Esophagus squamous epithelium (tissue), 5 donors: ENCODE results near the gene KRTAP5-5. TPM values are rescaled to one million over a fixed set of nuclear protein-coding genes. Genes with fewer than 3 reads are reported as not detected.
"Not testable (repeated sequence)": the region's sequence is repeated elsewhere in the genome, so short reads cannot be mapped to it uniquely, and the experiment has no call there.

Experiments
- DNase-seq: peaks from one replicate; lab custom pipeline; 2025; lab: John Stamatoyannopoulos, UW
- H3K27ac ChIP-seq, 4 donors: fragments of 200-600 bp; sonication (generic); one replicate each; pipeline ENCODE4 v1.5.1; 2016 to 2019; ENCODE audit warnings: mild to moderate bottlenecking in 1 of 4
- H3K27me3 ChIP-seq, 4 donors: fragments of 200-600 bp; sonication (generic); 1 replicate in 3 of 4; 2 replicates in 1 of 4; pipeline versions ENCODE4 v1.5.1 to v1.6.0; 2017 to 2021; ENCODE audit warnings: antibody characterized with exemption in 1 of 4
- H3K36me3 ChIP-seq, 3 donors: fragments of 200-600 bp; sonication (generic); one replicate each; pipeline ENCODE4 v1.5.1; 2016 to 2019
- H3K4me1 ChIP-seq, 3 donors: fragments of 200-600 bp; sonication (generic); one replicate each; pipeline ENCODE4 v1.5.1; 2017 to 2019
- H3K4me3 ChIP-seq, 4 donors: fragments of 200-600 bp; sonication (generic); 1 replicate in 3 of 4; 2 replicates in 1 of 4; pipeline ENCODE4 v1.5.1; 2016 to 2019; ENCODE audit warnings: mild to moderate bottlenecking in 2 of 4, moderate library complexity in 1 of 4
- H3K9me3 ChIP-seq, 3 donors: fragments of 200-600 bp; sonication (generic); one replicate each; pipeline ENCODE4 v1.5.1; 2016 to 2019
- CTCF ChIP-seq, 6 experiments: fragments of 450-650 bp in 4 of 6; fragments of 200-600 bp in 2 of 6; sonication (generic) in 2 of 6; IDR thresholded peaks; one replicate each; pipeline ENCODE4 v1.5.1; 2016 to 2019; ENCODE audit warnings: antibody characterized with exemption in 6 of 6, mild to moderate bottlenecking in 4 of 6, moderate library complexity in 4 of 6
- POLR2A ChIP-seq, 4 donors: fragments of 450-650 bp; IDR thresholded peaks; one replicate each; pipeline ENCODE4 v1.6.1; 2017; ENCODE audit warnings: antibody characterized with exemption in 4 of 4, mild to moderate bottlenecking in 4 of 4, moderate library complexity in 3 of 4
- WGBS, 2 donors: methylation state at CpG; one replicate each; pipeline ENCODE4 v1.1.5; 2018; 5-methylcytosine and 5-hydroxymethylcytosine counted together
- intact Hi-C: fragments of 100-400 bp; cut with DNase I; formaldehyde crosslinking; loops from one replicate; pipeline ENCODE4 v1.15.0; 2022
- total RNA-seq, 4 donors: library from RNA; depleted of rRNA; stranded (reverse); fragments of >200 nt; gene quantifications; one replicate each; pipeline ENCODE4 v1.1.0, GENCODE V29; 2016
- donor health status: DM: yes; HTN: yes; CAD: no.

The KRTAP5-5 gene
- total RNA-seq, 4 donors from 2014 or later = not detected

- Histone ChIP-seq H3K4me3 (no peak overlapping the region), H3K36me3 (no peaks in the 10 kb centered on the region), H3K27me3 (peaks cover 0 to 87% (median 0%) of the 10 kb centered on the region in 4 donors), H3K4me1 (no peaks in the 10 kb centered on the region), H3K9me3 (no peaks in the 10 kb centered on the region), H3K27ac (no peak overlapping the region)
- no peak for DNase-seq
- 24 to 58% methylated on average over 4 of the region's 6 CpGs for WGBS, 2 donors
- intact Hi-C loops = no loop called here
- TF ChIP-seq POLR2A (IDR thresholded peaks at IDR 0.05) (no peak), CTCF (IDR thresholded peaks at IDR 0.05) (no peak)
These were observed 30.8 kb upstream of the KRTAP5-5 start for GRCh38 chr11:1598816-1599215.

DNA sequence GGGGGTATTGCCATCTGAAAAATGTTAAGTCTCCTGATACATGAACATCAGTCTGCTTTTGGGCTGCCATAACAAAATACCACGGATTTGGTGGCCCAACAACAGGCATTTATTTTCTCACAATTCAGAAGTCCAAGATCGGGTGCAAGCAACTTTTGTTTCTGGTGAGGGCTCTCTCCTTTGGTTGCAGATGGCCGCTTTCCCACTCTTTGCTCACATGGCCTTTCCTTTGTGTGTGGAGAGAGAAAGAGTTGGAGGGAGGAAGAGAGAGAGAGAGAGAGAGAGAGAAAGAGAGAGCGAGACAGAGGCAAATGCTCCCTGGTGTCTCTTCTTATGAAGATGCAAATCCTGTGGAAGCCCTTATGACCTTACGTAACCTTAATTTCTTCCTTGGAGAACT lies 28.9 kb upstream of the KRTAP5-5 start:
- TF ChIP-seq CTCF (IDR thresholded peaks at IDR 0.05) (no peak), POLR2A (IDR thresholded peaks at IDR 0.05) (no peak)
- no peaks in the 10 kb centered on the region for H3K4me1 ChIP-seq
- DNase-seq = no peak
- WGBS, 2 donors = 54 to 68% methylated on average over 3 to 5 of the region's 5 CpGs
- no peak overlapping the region for H3K4me3 ChIP-seq
- H3K9me3 ChIP-seq = no peaks in the 10 kb centered on the region
- H3K27ac ChIP-seq = no peak overlapping the region
- no peaks in the 10 kb centered on the region for H3K36me3 ChIP-seq
- intact Hi-C loops = no loop called here
- H3K27me3 ChIP-seq = peaks cover 0 to 88% (median 0%) of the 10 kb centered on the region in 4 donors

GRCh38 chr11:1601663-1602062 lies 27.9 kb upstream of the KRTAP5-5 start:
- WGBS, 2 donors = 40 to 48% methylated on average over 3 of the region's 3 CpGs
- DNase-seq, H3K4me1 ChIP-seq, H3K36me3 ChIP-seq, H3K27ac ChIP-seq, H3K4me3 ChIP-seq, H3K9me3 ChIP-seq, intact Hi-C loops: not testable (repeated sequence)
- peaks cover 0 to 88% (median 0%) of the 10 kb centered on the region in 4 donors for H3K27me3 ChIP-seq

- TF ChIP-seq CTCF (IDR thresholded peaks at IDR 0.05) = no peak
- no peak for TF ChIP-seq POLR2A (IDR thresholded peaks at IDR 0.05)
- no peak for DNase-seq
- H3K27me3 ChIP-seq = peaks cover 0 to 88% (median 0%) of the 10 kb centered on the region in 4 donors
- no peaks in the 10 kb centered on the region for H3K4me1 ChIP-seq
- no peak overlapping the region for H3K27ac ChIP-seq
- H3K4me3 ChIP-seq = no peak overlapping the region
- 67 to 74% methylated on average over 1 of the region's 1 CpG for whole genome bisulfite sequencing, 2 donors
- no peaks in the 10 kb centered on the region for H3K9me3 ChIP-seq
- intact Hi-C loops = no loop called here
- H3K36me3 ChIP-seq = no peaks in the 10 kb centered on the region
These were observed 25.9 kb upstream of the KRTAP5-5 start for GRCh38 chr11:1603629-1604028.

DNA sequence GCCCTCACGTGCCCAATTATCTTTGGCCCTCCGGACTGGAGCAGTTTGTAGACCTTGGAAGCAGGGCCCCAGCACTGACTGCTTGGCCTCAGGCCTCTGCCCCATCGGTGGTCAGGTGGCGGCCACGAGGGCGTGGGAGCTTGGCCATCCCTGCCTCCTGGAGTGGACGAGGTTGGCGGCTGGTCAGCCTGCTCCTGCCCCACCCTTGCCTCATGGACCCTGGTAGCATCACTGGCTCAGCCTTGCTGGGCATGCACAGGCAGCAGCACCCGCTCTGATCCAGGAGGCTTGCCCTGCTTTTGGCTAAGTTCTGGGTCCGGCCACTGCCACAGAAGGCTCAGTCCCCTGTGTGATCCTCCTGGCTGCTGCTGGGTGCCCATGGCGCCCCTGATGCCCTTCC lies 25.4 kb upstream of the KRTAP5-5 start:
- intact Hi-C loops = no loop called here
- peaks cover 0 to 87% (median 0%) of the 10 kb centered on the region in 4 donors for H3K27me3 ChIP-seq
- H3K27ac ChIP-seq = no peak overlapping the region
- H3K36me3 ChIP-seq = no peaks in the 10 kb centered on the region
- 75 to 88% methylated on average over 2 to 3 of the region's 11 CpGs for WGBS, 2 donors
- no peak overlapping the region for H3K4me3 ChIP-seq
- DNase-seq = no peak
- H3K4me1 ChIP-seq = no peaks in the 10 kb centered on the region
- H3K9me3 ChIP-seq = no peaks in the 10 kb centered on the region
- TF ChIP-seq CTCF (IDR thresholded peaks at IDR 0.05) = no peak
- no peak for TF ChIP-seq POLR2A (IDR thresholded peaks at IDR 0.05)

GRCh38 chr11:1604711-1605110 lies 24.9 kb upstream of the KRTAP5-5 start:
- Histone ChIP-seq H3K27me3 (peaks cover 0 to 87% (median 0%) of the 10 kb centered on the region in 4 donors), H3K27ac (no peak overlapping the region), H3K36me3 (no peaks in the 10 kb centered on the region), H3K4me3 (no peak overlapping the region), H3K9me3 (no peaks in the 10 kb centered on the region), H3K4me1 (no peaks in the 10 kb centered on the region)
- 60% methylated on average over 1 of the region's 7 CpGs; no CpG with 5 or more reads in 1 of the 2 donors for WGBS, 2 donors
- no peak for DNase-seq
- TF ChIP-seq POLR2A (IDR thresholded peaks at IDR 0.05) (no peak), CTCF (IDR thresholded peaks at IDR 0.05) (no peak)
- intact Hi-C loops = no loop called here

GRCh38 chr11:1605923-1606322 lies 23.7 kb upstream of the KRTAP5-5 start:
- peaks cover 0 to 85% (median 0%) of the 10 kb centered on the region in 4 donors for H3K27me3 ChIP-seq
- H3K9me3 ChIP-seq, H3K36me3 ChIP-seq, H3K4me3 ChIP-seq, intact Hi-C loops, DNase-seq, H3K4me1 ChIP-seq, H3K27ac ChIP-seq: not testable (repeated sequence)
- 70 to 78% methylated on average over 10 to 13 of the region's 13 CpGs for WGBS, 2 donors

DNA sequence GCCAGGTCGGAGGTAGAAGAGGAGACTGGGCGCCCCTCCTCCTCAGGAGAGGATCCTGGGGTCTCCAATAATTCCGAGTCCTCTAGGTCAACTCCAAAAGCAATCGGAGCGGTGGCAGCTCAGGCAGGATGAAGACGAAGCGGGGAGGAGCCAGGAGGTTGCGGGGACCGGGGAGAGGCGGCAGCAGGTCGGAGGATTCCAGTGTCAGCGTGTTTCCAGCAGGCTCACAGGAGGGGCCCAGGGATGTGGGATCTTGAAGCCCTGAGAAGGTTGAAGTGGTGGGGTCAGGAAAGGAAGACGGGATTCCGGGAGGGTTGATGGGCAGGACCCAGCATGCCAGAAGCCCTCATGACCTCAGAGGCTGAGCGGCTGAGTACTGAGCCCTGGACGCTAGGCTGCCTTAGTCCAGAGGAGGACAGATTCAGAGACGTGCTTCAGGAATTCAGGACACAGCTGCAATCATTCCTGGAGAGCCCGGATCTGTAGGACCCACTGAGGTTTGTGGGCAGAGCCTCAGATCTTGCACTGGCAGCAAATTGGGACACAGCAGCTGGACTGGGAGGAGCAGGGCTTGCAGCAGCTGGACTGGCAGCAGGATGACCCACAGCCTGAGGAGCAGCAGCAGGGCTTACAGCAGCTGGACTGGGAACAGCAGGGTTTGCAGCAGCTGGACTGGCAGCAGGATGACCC lies 22.3 kb upstream of the KRTAP5-5 start:
- peaks cover 0 to 82% (median 0%) of the 10 kb centered on the region in 4 donors for H3K27me3 ChIP-seq
- DNase-seq, intact Hi-C loops: not testable (repeated sequence)

More for the DNA sequence above, 22.3 kb upstream of the KRTAP5-5 start:
- H3K4me3 ChIP-seq, H3K4me1 ChIP-seq, H3K9me3 ChIP-seq, H3K27ac ChIP-seq, H3K36me3 ChIP-seq: not testable (repeated sequence)
- WGBS, 2 donors = 25 to 43% methylated on average over 9 to 16 of the region's 18 CpGs
